Left renal cortex interstitium (tissue), 4 donors: ENCODE measurements around the gene CPT1C. TPM values are rescaled to one million over a fixed set of nuclear protein-coding genes. Genes with fewer than 3 reads are reported as not detected.

ENCODE experiments used
- DNase-seq, 4 donors: peaks; one replicate each; pipeline ENCODE4 v3.0.0-alpha.2; 2013; ENCODE audit warnings: low read depth in 4 of 4, low spot score in 2 of 4, missing footprints in 1 of 4
- polyA plus RNA-seq, 4 donors: library from polyadenylated mRNA; unstranded; fragments of 120-200 nt; gene quantifications; one replicate each; pipeline ENCODE4 v1.2.1, GENCODE V29; 2013; ENCODE audit not compliant: insufficient read length in 4 of 4

The CPT1C gene
- polyA plus RNA-seq, 4 donors: 10.0 to 13.1 (median 11.3) TPM

DNA sequence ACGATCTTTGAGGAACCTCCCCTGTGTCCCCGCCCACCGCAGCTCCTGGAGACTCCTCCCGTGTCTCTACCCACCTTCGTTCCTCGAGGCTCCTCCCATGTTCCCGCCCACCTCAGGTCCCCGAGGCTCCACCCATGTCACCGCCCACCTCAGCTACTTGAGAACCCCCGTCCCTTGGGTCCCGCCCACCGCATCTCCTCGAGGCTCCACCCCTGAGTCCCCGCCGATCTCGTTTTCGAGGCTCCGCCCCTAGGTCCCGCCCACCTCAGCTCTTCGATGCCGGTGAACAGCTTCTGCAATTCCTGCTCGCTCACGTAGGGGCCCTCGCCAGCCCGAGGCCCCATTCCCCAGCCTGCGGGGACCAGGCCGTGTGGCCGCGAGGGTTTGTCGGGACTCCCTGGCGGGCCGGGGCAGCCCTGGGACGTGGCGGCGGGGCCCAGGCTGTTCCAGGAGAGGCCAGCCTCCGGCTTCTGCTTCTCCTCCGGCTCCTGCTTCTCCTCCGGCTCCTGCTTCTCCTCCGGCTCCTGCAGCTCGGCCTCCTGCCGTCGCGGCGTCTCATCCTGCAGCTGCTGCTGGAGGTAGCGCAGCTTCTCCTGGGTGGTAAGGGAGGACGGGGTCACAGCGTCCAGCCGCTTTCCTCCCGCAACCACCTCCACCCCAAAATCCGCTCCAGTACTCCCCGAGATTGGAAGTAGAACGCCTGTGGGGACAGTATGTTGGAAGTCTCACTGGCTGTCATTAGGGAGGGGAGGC, 55.5 kb downstream of the CPT1C start:
- DNase-seq: no peak

DNA sequence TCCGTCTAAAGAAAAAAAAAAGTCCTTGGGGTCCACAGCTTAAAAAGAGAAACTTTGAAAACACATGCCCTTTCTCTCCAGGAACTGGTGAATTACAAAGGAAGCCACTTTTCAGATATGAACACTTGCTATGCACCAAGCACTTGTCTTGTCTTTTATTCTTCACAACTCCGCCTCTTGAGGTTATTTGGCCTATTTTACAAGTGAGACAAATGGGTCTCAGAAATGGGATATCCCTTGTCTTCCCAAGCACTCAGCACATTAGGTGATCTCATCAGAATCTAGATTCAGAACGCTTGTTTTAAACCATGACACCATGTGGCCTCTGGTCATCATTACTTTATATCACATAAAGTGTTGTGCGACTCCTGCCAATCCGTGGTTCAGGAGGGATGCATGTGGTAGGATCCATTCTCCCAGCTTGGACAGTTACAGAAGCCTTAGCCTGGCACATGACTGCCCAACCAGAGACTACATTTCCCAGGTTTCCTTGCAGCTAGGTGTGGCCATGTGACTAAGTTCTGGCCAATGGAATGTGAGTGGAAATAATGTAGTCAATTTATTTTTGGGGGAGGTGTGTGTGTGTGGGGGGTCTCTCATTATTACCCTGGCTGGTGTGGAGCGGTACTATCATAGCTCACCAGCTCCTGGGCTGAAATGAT, 58.3 kb downstream of the CPT1C start:
- no peak for DNase-seq

DNA sequence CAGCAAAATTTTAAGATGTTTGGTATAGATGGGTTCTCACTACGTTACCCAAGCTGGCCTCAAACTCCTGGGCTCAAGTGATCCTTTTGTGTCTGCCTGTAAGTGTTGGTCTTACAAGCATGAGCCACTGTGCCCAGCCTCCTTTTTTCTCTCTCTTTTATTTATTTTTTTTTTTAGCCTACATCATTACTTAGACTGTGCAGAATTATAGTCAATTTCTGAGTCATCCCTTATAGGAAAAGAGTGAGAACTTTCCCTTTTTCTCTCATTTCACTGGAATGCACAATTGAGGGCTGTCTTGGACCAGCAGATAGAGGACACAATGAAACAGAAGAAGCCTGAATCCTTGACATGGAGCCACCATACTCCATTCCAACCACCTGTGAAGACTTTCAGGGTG, 58.9 kb downstream of the CPT1C start:
- DNase-seq: no peak

DNA sequence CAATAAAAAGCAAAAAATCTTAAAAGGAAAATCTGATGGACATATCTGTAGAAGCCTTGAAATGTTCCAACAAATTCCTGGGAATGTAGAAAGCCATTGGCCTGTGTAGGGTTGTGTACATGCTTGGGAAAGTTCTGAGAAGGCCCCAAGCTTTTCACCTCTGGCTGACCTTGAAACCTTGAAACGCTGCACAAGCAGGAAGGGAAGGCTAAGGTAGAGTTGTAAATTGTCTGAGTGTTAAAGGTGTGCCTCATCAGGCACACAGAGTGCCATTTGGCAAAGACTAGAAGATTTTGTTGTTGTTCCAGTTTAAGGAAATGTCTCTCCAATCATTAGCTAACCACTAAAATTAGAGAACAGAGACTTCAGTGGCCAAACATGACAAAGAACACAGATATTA, 61.8 kb downstream of the CPT1C start:
- DNase-seq: no peak

DNA sequence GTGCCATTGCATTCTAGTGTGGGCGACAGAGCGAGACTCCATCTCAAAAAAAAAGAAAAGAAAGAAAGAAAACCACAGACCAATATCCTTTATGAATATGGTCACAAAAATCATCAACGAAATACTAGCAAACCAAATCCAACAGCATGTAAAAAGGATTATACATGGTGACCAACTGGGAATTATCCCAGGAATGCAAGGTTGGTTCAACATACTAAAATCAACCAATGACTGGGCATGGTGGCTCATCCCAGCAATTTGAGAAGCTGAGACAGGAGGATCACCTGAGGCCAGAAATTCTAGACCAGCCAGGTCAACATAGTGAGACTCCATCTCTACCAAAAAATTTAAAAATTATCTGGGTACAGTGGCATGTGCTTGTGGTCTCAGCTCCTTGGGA, 65.0 kb downstream of the CPT1C start:
- DNase-seq: no peak

DNA sequence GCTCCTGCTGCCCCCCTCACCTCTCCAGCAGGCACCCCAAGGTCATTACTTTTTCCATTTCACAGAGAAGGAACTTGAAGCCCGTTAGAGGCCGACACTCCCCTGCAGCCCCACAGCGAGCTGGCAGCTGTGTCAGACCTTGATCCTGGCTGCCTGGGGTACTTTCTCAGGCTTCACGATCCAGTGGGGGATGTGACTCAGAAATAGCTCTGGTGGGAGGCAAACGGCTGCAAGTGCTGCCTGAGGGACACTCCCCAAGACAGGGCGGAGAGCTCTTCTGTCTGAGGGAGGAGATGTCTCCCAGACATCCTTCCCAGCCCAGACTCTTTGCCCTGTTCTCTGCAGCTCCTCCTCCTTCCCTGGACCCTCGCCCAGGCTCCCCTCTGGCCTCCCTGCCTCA, 67.4 kb downstream of the CPT1C start:
- no peak for DNase-seq

DNA sequence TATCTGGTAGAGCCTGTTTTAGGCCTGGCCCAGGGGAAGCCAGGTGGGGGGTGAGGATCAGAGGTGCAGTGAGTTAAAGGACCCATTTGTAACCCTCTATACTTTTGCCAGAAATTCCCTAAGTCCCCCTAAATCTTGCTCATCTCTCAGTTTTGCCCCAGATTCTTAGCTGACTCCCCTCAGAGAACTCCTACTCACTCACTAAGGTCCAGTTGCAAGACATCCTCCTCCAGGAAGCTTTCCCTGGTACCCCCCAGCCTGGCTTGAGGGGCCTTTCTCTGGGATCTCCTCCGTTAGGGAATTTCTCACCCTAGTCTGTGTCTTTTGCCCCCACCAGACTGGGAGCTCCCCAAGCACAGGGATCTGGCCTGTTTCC, 70.3 kb downstream of the CPT1C start:
- no peak for DNase-seq

DNA sequence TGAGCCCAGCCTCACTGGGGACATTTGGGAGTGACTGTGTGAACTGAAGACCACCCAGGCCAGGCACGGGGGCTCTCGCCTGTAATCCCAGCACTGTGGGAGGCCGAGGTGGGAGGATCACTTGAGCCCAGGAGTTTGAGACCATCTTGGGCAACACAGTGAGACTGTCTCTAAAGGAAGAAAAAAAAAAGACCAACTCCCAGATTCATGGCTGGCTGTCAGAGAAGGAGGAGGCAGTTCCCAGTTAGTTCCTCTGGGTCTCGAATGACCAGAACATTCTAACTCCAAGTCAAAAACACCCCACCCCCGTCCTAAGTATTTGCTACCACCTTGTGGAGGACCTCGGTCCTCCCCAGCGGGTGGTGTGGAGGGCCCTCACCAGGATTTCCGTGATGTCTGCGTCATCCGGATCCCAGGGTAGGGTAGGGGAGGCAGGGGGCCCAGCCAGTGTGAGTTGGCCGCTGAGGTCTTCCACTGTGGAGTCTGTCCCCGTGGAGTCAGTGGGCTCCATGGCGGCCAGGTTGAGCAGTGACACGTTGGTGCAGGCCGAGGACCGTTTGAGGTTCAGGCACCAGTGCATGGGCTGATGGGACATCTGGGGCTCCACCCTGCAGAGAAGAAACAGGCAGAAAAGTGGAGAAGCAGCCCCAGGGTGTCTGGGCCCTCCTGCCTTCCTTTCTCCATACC, 70.9 kb downstream of the CPT1C start:
- DNase-seq: no peak

DNA sequence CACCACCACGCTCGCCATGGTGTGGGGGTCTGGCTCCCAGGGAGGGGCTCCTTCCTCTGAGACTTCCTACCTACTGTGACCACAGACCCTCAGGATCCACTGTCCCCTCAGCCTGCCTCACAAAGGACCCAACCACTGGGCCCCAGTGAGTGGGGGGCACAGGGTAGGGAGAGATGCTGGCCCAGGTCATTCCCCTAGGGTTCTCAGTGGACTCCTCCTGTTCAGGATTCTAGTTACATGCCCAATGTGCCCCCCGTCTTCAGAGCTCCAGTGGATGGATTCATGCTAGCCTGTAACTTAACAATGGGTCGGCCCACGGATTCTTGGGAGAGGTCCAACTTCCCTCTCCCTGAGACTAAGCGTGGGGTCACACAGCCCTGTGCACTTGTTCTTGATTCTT, 72.3 kb downstream of the CPT1C start, which contains the start of gene TSKS:
TSKS (minus strand) TSS at position 77 of the 400 bp plus-strand sequence; CDS start at position 18, 59 bp downstream.
- no peak for DNase-seq

Other genes starting within 250 kb of the CPT1C start
- gene SLC17A7, start 249.6 kb upstream of the CPT1C start, polyA plus RNA-seq: under 1 TPM; 0.25 to 0.61 (median 0.45) TPM
- 100 to 1,000 TPM in 1 of 4 donors, 10 to 100 TPM in 3; 82.3 to 106 (median 94.2) TPM for gene PIH1D1, start 239.3 kb upstream of the CPT1C start, polyA plus RNA-seq
- gene ALDH16A1, start 237.9 kb upstream of the CPT1C start, polyA plus RNA-seq: 10 to 100 TPM; 14.6 to 29.7 (median 25.2) TPM
- gene FLT3LG, start 216.9 kb upstream of the CPT1C start, polyA plus RNA-seq: 1 to 10 TPM; 2.7 to 4.6 (median 4.1) TPM
- gene RPL13A, start 203.5 kb upstream of the CPT1C start, polyA plus RNA-seq: 1,000 to 10,000 TPM; 2,373 to 3,513 (median 2,918) TPM
- 1,000 to 10,000 TPM; 2,347 to 3,212 (median 2,796) TPM for gene RPS11, start 194.7 kb upstream of the CPT1C start, polyA plus RNA-seq
- 100 to 1,000 TPM; 235 to 340 (median 283) TPM for gene FCGRT, start 178.5 kb upstream of the CPT1C start, polyA plus RNA-seq
- 10 to 100 TPM; 13.2 to 27.9 (median 23.9) TPM for gene RCN3, start 163.1 kb upstream of the CPT1C start, polyA plus RNA-seq
- 10 to 100 TPM; 62.3 to 89.4 (median 68.5) TPM for gene NOSIP, start 110.6 kb upstream of the CPT1C start, polyA plus RNA-seq
- 10 to 100 TPM in 1 of 4 donors, 1 to 10 TPM in 3; 6.1 to 10.6 (median 7.1) TPM for gene PRRG2, start 109.8 kb upstream of the CPT1C start, polyA plus RNA-seq
- 10 to 100 TPM; 15.1 to 32.6 (median 26.6) TPM for gene PRR12, start 99.9 kb upstream of the CPT1C start, polyA plus RNA-seq
- gene RRAS, start 51.0 kb upstream of the CPT1C start, polyA plus RNA-seq: 10 to 100 TPM; 21.5 to 40.8 (median 26.9) TPM
- 10 to 100 TPM; 25.0 to 50.3 (median 40.5) TPM for gene SCAF1, start 48.9 kb upstream of the CPT1C start, polyA plus RNA-seq
- 10 to 100 TPM; 34.9 to 76.8 (median 65.1) TPM for gene IRF3, start 25.3 kb upstream of the CPT1C start, polyA plus RNA-seq
- 10 to 100 TPM; 17.6 to 33.9 (median 31.0) TPM for gene BCL2L12, start 25.2 kb upstream of the CPT1C start, polyA plus RNA-seq
- 100 to 1,000 TPM; 192 to 264 (median 241) TPM for gene PRMT1, start 13.8 kb upstream of the CPT1C start, polyA plus RNA-seq
- gene ADM5, start 1.5 kb upstream of the CPT1C start, polyA plus RNA-seq: 1 to 10 TPM in 2 of 4 donors, under 1 TPM in 2; 0.49 to 2.1 (median 1.5) TPM
- gene TSKS, start 72.2 kb downstream of the CPT1C start, polyA plus RNA-seq: under 1 TPM in 2 of 4 donors, not detected in 2; 0.14 TPM
- 10 to 100 TPM; 46.1 to 79.9 (median 67.1) TPM for gene AP2A1, start 75.9 kb downstream of the CPT1C start, polyA plus RNA-seq
- gene FUZ, start 122.2 kb downstream of the CPT1C start, polyA plus RNA-seq: 10 to 100 TPM; 30.8 to 46.3 (median 39.4) TPM
- 10 to 100 TPM; 52.5 to 80.8 (median 67.4) TPM for gene MED25, start 127.2 kb downstream of the CPT1C start, polyA plus RNA-seq
- gene PTOV1, start 160.0 kb downstream of the CPT1C start, polyA plus RNA-seq: 100 to 1,000 TPM; 234 to 396 (median 355) TPM
- gene PNKP, start 176.5 kb downstream of the CPT1C start, polyA plus RNA-seq: 100 to 1,000 TPM in 1 of 4 donors, 10 to 100 TPM in 3; 33.1 to 104 (median 72.8) TPM
- gene AKT1S1, start 186.2 kb downstream of the CPT1C start, polyA plus RNA-seq: 10 to 100 TPM; 27.4 to 49.0 (median 39.7) TPM
- gene TBC1D17, start 186.6 kb downstream of the CPT1C start, polyA plus RNA-seq: 10 to 100 TPM; 38.5 to 61.3 (median 48.5) TPM
- gene IL4I1, start 205.8 kb downstream of the CPT1C start, polyA plus RNA-seq: 1 to 10 TPM; 2.3 to 3.0 (median 2.5) TPM
- gene ATF5, start 238.1 kb downstream of the CPT1C start, polyA plus RNA-seq: 10 to 100 TPM; 20.2 to 31.1 (median 26.8) TPM
- 10 to 100 TPM; 51.8 to 82.7 (median 65.2) TPM for gene NUP62, start 238.4 kb downstream of the CPT1C start, polyA plus RNA-seq